ENCODE measurements around the gene LILRB4.

DNA sequence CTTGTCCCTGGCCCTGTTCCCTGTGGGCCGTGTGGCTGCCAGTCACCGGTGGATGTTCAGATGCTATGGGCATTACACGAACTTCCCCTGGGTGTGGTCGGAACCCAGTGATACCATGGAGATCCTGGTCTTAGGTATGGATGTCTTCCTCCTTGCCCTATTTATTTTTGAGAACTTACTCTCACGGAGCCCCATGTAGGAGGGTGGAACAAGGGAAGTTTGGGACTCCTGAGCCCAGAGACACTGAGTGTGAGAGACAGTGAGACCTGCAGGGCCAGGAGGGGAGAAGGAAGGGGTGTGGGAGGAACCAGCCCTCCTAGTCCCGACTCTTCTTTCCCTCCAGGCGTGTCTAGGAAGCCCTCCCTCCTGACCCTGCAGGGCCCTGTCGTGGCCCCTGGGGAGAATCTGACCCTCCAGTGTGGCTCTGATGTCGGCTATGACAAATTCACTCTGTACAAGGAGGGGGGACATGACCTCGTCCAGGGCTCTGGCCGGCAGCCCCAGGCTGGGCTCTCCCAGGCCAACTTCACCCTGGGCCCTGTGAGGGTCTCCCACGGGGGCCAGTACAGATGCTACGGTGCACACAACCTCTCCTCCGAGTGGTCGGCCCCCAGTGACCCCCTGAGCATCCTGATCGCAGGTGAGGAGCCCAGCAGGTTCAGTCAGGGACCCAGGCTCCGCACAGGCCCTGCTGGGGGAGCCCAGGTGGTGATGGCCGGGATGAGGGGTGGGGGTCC is 46.6 kb downstream of the LILRB4 start:
- TF ChIP-seq, protein P1, sequence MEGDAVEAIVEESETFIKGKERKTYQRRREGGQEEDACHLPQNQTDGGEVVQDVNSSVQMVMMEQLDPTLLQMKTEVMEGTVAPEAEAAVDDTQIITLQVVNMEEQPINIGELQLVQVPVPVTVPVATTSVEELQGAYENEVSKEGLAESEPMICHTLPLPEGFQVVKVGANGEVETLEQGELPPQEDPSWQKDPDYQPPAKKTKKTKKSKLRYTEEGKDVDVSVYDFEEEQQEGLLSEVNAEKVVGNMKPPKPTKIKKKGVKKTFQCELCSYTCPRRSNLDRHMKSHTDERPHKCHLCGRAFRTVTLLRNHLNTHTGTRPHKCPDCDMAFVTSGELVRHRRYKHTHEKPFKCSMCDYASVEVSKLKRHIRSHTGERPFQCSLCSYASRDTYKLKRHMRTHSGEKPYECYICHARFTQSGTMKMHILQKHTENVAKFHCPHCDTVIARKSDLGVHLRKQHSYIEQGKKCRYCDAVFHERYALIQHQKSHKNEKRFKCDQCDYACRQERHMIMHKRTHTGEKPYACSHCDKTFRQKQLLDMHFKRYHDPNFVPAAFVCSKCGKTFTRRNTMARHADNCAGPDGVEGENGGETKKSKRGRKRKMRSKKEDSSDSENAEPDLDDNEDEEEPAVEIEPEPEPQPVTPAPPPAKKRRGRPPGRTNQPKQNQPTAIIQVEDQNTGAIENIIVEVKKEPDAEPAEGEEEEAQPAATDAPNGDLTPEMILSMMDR (IDR thresholded peaks at IDR 0.05 in 2 of 3, conservative IDR thresholded peaks at IDR 0.05 in 1 of 3; ENCODE audit: insufficient read depth in 2 of 3, low read depth in 1 of 3, low read length in 3 of 3) = no peak
- TF ChIP-seq ZNF121 (CRISPR knock-in tag; conservative IDR thresholded peaks at IDR 0.05) (no peak), POLR2AphosphoS5 (IDR thresholded peaks at IDR 0.05; ENCODE audit: control insufficient read depth, insufficient read depth, low read depth, low read length) (no peak), ARID2 (IDR thresholded peaks at IDR 0.05) (no peak), FOS (IDR thresholded peaks at IDR 0.05; ENCODE audit: extremely low read depth, insufficient read length) (no peak)

Measured in K562 (cell line).